ENCODE data around the gene HCFC1.

The HCFC1 gene

DNA sequence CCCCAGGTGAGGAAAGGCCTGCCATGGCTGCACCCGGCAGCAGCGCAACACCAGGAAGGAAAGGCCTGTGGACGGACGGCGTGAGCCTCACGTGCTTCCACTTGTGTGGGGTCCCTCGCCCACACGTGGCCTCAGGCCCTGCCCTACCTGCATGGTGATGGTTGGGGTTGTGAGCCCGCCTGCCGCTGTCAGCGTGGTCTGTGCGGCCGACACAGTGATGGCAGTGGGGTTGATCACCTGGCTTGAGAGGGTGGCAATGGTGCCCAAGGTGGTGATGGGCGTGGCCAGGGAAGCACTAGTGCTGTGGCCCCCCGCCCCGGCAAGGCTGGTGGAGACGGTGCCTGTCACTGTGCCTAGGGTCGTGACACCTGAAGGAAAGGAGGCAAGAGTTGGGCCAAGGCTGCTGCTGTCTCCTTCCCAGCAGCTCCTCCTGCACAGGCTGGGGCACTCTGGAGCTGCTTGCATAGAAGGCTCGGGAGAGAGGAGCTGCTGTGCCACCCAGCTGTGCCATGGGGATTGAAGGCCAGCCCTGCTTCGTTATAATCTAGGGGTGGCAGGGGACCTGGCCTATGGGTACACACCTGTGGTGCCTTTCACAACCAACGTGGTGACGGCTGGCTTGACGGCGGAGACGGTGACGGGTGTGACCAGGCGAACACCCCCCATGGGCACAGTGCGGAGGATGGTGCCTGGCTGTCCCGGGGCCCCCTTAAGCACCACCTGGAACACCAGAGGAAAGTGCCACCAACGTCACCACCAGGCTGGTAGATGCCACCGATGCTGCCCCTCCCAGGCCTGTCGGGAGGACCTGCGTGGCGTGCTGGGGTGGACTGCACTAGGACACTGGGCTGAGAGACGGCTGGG lies 15.3 kb downstream of the HCFC1 start:
- DNase-seq = no peak

DNA sequence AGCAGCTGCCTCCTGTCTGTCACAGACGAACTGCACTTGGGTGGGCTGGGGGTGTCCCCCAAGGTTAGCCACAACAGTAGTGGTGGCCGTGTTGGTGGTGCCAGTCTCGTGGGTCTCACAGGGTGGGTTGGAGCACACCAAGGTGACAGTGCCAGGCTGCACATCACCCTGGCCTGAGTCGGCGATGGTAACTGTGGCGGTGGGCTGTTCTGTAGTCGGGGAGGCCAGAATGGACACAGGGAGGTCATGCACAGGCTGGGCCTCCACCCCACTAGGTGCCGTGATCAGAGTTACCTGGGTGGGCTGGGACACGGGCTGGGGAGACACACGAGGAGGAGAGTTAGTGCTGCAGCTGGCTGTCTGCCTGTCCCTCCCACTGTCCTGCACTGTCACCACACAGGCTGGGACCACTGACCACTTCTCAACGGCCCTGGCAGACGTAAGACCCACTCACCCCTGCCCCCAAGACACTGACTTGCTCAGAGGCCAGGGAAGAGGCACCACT lies 16.3 kb downstream of the HCFC1 start:
- DNase-seq = no peak

DNA sequence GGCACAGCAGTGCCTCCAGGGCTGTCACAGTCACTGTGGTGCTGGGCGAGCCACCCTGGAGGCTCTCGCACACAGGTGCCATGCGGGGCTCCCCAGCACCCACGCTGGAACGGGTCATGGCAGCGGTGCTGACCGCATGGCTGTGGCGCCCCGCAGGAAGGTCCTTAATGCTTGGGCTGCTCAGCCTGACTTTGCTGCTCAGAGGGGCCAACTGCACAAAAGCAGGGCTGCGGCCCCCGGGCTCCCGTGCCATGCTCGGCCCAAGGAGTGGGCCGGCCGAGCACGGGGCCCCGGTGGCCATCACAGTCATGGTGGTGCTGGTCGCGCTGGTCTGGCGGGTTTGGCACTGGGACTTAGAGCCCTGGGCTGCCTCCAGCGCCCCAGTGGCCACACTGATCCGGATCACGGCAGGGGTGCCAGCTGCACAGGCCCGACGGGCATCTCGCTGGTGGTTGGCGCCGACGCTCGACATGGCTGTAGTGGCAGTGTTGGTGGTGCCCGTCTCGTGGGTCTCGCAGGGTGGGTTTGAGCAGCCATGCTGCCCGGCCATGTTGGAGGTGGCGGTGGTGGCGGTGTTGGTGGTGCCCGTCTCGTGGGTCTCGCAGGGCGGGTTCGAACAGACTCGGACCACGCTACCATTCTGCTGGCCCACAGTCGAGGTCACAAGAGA lies 16.9 kb downstream of the HCFC1 start:
- DNase-seq = no peak

DNA sequence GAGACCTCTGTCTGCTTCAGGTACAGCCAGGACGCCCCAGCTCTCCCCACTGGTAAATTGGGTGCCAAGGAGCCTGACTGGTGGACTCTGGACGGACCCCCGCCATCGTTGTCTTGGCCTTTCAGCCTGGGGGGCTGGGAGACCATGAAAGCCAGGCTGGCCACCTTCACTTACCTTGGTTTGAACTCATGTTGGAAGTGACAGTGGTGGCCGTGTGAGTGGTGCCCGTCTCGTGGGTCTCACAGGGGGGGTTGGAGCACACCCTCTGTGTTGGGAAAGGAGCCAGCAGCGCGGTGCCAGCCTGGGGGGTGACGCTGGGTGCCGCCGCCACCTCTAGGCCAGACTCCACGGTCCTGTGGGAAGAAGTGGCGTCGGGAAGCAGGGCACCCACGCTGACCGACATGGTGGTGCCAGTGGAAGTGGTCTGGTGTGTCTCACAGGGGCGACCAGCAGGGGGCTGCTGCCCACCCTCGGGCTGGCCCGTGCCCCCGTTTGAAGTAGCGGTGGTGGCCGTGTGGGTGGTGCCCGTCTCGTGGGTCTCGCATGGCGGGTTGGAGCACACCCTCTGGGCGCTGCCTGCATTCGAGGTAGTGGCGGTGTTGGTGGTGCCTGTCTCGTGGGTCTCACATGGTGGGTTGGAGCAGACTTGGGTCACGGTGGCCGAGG lies 17.6 kb downstream of the HCFC1 start:
- DNase-seq = no peak

DNA sequence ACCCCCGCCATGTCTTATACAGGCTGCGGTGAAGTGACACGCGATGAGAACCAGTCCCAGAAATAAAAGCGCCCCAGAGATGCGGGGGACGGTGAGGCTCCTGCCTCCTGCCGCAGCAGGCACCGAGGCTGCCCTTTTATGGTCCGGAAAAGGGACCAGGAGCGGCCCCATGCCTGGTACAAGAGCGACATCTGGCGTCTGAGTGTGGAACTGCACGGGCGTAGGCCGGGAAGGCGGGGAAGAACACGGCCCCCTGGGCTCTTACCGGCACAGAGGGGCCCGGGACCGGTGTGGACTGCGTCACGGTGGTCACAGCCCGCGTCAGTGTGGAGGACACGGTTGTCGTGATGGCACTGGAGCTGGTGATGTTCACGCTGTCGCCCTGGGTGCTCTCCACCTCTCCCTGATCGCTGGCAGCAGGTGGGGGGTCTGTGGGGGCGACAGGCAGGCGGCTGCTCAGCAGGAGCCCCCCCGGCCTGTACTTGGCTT lies 18.2 kb downstream of the HCFC1 start:
- DNase-seq = peak; percentile 80

DNA sequence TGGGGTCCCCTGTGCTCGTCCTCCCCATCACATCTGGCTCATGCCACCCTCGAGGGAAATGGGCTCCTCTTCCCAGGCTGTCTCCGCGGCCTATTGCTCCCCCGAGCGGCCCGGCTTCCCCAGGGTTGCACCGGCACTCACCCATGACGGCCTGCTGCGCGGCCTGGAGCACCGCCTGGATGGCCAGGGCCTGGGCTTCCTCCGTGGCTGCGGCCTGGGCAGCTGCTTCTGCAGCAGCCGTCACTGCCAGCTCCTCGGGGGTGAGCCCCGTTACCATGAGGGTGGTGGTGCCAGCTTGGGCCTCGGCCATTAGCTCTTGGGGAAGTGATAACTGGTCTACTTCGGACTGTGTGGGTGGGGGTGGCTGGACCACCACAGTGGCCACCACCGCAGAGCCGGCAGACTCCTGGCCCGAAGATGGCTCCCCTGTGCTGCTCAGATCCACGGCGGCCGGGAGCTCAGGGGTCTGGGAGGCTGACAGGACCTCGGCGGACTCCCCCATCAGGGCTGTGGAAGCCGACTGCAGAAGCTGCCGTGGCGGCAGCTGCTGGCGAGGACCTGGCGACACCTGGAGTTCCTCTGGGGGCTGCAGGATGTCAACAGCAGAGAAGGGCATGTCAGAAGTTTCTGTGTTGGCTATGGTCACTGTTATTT lies 19.1 kb downstream of the HCFC1 start:
- no peak for DNase-seq

DNA sequence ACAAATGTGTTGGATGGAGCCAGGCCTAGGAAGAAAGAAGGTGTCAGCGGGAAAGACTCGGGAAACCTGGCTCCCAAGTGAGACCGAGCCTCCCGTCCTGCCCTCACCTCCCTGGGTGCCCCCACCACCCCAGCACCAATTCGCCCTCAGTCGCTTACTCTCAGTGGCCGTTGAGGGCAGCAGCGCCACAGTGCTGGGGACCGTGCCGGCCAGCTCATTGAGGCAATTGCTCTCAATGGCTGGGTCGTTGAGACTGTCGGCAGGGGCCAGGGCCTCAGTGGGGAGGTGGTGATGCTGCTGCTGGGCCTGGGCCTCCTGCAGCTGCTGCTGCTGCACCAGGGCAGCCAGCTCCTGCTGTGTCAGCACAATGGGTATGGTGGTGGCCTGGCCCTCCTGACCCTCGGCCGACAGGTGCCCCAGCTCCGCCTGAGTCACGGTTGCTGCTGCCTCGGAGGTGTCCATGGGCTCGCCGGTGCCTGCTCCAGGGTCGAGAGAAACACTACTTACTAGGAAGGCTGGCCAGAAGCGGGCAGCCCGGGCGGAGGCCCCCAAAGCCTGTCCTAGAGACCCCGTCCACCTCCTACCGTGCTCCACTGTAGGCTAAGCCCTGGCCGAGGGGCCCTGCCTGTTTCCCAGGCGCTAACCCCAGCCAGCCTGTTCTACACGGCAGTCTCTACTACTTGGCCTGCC lies 19.8 kb downstream of the HCFC1 start:
- no peak for DNase-seq

DNA sequence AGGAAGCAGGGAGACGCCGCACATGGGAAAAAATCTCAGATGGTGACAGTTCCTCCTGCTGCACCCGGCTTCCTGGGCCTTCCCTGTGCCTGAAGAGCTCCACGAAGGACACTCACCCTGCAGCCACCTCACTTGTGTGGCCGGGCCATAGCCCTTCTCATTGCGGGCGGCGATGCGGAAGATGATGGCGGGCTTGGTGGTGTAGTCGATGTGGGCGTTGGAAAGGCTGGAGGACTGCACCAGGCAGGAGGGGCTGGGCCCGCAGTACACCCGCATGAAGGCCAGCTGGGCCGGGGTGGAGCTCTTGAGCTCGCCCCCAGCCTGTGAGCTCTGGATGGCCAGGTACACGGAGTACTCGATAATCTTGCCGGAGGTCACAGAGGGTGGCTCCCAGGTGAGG lies 21.5 kb downstream of the HCFC1 start:
- DNase-seq = no peak

DNA sequence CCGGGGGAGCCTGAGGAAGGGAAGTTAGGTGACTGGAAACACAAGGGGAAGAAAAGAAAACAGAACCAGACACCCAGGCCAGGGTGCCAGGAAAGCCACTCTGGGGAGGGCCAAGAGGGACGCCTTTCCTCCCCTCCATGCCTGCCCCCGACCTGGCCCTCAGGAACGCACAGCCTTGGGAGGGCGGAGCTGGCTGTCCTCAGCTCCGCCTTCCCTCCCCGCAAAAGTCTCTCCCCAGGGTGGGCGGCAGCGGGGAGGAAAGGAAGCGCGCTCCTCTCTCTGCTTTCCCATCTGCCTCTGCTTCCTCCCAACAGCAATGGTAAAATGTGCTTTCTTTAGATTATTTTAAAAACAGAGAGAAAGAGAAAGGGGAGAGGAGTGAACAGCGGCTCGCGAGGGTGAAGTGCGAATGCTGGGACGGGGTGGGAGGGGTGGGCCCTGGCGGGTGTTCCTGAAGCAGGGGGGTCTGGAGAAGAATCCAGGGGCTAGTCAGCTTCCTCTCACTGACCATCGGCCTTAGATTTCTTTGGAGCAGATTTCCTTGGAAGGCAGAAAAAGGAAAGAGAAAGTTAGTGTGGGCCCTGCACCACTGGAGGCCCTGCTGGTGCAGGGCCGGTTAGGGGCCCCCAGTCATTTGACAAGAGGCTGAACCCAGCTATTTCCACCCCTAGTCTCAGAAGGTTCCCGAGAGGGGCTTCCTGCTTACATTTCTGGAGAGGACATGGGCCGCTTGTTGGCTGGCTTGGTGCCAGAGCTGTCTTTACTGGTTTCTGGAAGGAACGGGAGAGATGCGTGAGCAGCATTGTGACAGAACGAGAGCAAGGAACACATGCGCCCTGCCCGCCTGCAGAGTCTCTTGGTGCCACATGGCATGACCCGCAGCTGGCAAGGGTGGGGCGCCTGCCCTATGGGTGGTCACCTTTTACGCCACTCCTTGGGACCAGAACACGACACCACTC lies 22.5 kb downstream of the HCFC1 start:
- no peak for DNase-seq

DNA sequence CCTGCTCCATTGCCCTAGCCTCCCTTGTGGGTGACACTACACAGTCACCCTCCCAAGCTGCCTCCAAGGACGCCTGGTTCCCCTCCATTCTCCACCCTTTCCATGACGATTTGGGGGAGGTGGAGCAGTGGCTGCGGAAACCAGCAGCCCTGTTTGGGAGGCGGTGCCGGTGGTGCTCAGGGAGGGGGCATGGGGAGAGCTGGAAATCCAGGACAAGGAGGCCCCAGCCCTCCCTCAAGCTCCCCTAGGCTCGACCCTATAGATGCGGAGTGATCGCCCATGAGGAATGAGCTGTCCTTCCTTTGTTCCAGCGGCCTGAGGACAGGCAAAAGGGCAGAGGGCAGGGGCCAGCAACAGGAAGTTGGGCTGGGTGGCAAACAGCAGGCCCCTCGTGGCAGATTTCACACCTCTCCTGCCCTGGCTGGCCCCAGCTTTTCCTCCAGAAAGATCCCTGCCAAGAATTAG lies 23.6 kb downstream of the HCFC1 start:
- no peak for DNase-seq

DNA sequence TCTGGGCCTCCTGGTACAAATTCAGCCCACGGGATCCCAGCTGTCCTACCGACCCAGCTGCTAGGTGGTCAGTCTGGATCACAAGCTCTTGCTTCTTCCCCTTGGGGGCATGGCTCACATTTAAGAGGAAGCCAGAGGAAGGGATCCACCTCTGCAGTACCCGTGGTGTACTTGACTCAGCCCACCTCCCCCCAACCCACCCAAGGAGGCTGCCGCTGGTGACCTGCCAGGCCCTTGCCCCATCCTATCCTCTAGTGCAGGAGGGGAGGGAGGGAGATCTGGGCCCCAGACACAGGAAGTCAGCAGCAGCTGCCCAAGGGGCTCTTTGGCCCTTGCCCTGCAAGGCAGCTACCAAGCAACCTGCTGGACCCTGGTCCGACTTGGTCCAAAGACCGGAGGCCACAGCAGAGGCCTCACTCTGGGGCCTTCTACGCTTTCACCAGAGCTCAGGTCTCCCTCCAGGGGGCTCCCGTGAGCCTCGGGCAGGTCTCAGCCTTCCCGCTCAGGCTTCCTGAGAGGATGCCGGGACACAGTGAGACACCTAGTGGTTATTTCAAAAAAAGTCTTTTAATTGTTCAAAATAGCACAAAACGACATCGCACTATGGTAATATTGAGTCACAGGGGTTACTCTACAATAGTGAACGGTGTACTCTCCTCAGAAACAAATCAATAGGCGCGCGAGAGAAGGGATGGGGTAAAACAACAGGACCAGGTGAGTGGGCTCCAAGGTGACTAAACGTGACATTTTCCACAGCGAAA lies 24.4 kb downstream of the HCFC1 start:
- peak; percentile 82 for DNase-seq

DNA sequence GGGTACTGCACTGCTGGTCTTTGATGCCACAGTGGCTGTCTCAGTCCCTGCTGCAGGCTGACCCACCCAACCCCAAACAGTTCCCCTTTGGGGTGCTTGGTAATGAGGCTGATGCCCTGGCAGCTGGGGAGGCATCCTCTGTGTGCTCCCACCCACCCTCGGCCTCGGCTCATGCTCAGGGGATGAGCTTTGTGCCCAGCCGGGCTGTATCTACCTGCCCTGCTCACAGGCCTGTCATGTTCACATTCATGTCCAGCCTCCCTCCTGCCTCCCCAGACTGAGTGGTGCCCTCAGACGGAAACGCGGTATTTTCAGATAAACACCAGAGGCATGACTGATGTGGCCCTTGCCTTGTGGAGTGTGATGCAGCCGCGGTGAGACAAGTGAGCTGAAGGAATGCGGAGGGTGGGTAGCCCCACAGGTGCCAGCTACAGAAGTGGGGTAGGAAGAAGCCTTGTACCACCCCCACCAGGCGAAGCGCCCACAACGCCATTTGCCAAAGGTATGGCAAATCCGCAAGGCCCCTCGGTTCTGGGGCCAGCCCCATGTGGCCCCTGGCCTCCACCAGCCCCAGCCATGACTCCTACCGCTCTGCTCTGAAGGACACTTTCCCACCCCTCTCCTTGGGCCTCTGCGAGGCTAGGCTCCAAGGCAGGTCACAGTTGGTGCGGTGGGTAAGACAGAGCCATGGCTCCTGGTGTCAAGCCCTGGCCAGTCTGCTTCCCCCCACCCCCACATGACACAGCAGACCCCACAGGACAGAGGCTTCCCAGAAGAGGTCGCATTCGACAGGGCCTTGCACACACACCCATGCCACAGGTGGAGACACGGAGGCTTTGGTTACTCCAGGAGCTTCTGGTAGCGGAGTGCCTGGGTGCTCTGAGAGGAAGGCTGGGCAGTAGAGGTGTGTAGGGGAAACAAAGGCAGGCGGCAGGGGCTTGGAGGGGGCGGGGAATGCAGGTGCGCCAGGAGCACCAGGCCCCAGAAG lies 25.4 kb downstream of the HCFC1 start:
- no peak for DNase-seq

DNA sequence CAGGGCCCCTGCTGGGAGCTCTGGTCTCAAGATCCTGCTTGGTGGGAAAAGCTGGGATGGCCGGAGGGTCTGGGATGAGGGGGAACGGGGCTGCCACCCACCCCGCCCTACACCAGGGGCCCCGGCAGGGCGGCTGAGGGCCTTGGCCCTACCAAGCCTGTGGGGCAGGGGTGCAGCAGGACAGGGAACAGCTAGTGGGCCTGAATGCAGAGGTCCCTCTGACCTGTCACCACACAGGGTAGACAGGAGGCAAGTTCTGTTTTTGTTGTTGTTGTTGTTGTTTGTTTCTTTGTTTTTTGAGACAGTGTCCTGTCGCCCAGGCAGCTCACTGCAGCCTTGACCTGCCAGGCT lies 26.8 kb downstream of the HCFC1 start:
- DNase-seq = no peak

DNA sequence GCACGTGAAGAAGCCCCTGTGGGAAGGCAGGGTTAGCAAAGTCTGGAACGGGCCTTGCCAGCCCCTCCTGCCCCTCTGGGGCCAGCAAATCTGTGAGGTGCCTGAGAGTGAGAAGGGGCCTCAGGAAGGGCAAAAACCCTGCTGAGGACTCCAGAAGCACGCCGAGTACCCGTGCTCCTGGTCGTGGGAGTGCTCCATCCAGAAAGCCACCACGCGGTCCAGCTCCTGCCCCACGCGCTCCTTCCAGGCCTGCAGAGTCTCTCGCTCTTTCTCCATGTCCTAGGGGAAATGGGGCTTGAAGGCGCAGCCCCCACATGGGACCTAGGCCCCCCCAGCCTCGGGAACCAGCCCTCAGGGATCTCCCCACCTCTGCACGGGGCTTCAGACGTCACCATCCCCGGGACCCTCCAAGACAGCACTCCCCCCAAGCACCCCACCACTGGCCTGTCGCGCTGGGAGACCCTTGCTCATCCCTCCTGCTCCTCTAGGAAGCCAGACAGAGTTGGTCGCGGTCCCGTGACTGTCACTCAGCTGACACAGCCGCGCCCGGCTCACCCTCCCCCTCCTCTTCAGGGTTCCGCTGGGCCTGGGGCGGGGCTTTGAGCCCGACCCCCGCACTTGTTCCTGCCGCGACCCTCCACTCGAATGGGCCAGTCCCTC lies 27.3 kb downstream of the HCFC1 start, which contains the start of gene RENBP:
Gene RENBP, minus strand, starts transcription at position 504 of the 660 bp plus-strand sequence. Its CDS starts 33 bp downstream, at position 471.
- peak; percentile 50 for DNase-seq

DNA sequence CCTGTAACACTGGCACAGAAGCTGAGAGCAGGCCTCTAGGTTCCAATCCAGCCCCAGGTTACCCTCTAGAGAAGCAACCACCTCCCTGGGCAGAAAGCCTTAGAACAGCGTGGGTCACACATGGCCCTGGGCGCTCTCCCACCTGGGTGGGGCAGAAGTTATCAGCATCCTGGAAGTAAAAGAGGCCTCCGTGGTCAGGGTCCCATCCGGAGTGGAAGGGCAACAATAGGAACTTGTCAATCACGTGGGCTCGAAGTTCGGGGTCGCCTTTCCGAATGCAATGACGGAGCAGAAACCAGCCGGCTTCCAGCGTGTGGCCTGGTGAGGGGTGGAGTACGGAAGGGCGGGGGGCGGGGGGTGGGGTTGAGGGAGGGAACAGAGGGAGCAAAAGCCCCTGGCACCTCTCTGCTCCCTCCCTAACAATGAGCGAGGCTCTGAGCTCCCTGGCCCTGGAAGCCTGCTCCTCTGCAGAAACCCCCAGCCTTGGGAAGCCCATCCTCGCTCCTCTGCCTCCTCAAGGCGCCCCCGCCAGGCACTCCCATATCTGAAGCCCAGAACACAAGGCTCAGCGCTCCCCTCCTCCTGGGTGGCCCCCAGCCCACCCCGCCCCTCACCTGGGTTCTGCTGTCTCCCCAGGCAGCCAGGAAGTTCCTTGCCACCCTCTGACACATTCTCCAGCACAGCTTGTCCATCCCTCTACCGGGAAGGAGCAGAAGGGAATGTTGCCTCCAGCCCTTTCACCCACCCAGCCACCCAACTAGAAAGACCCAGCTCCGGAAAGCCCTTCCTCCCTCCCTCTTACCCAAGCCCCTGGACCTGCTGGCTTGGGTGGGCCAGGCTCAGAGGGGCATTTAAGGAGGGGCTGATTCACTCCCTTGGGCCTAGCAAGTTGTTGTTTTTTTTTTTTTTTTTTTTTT lies 30.0 kb downstream of the HCFC1 start:
- DNase-seq = no peak

DNA sequence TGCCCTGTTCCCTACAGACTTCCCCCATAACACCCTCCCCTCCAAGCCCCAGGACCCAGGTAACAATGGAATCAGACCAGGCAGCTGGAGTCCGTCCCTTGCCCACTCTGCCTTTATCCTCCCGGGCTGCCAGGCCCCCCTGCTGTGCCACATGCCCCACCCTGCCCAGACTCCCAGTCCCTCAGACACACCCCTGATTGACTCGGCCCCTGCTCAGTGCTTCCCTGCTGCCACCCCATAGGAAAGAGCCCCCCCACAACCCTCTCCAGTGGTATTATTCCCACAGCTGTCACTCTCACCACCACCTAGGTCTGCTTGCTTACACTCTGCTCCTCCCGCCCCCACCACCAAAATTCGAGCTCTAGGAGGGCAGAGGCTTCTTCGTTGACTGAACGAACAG lies 32.0 kb downstream of the HCFC1 start:
- no peak for DNase-seq

DNA sequence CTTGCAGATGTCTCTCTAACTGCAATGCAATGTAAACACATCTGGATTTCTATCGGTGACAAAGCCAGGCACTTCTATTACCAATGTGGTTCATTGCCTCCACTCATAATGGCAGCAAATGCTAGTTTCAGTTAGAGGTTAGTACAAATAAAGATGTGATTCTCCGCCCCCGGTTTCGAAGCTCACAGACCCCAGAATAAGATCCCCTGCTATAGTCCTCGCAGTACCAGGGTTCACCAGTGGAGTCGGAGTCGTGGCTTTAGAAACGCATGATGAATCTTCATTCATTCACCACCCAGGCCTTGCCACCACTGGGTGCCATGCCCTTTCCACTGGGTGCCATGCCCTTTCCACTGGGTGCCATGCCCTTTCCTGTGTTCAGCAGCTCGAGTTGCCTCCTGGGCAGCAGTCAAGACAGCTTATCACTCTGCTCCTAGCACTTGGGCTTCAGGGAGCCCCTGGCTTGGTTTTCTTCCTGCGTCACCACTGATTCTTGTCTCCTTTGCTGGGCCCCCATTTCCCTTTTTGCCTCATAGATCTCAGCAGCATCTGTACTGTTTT lies 33.3 kb downstream of the HCFC1 start:
- no peak for DNase-seq
